ENCODE data around the gene PHF2.

PHF2 gene

GRCh38 chr9:93577975-93578682 lies 1.7 kb downstream of the PHF2 start:
- Histone ChIP-seq H3K36me3 (ENCODE audit: insufficient read depth, low read length) (no peaks in the 10 kb centered on the region), H2AFZ (ENCODE audit: low read length) (no peak overlapping the region), H3K79me2 (ENCODE audit: insufficient read depth, low read length) (peaks cover 77% of the 10 kb centered on the region), H3K4me1 (ENCODE audit: insufficient read depth, low read length, poor library complexity, severe bottlenecking) (peaks cover 57% of the 10 kb centered on the region), H3K4me3 (ENCODE audit: low read length, poor library complexity, severe bottlenecking) (peak overlapping the region; percentile 87), H3K27me3 (ENCODE audit: insufficient read depth, low read length, poor library complexity, severe bottlenecking) (no peaks in the 10 kb centered on the region), H3K9me2 (replicated peaks; ENCODE audit: low read depth, low read length) (no peaks in the 10 kb centered on the region), H4K20me1 (ENCODE audit: insufficient read depth, low read length, poor library complexity, severe bottlenecking) (peaks cover 41% of the 10 kb centered on the region), H3K9me3 (ENCODE audit: insufficient read depth, low read depth, low read length) (no peaks in the 10 kb centered on the region), H3F3A (ENCODE audit: low read depth) (no peaks in the 10 kb centered on the region), H3K4me2 (ENCODE audit: low read depth, low read length, poor library complexity, severe bottlenecking) (peak overlapping the region; percentile 90), H3K9ac (ENCODE audit: low read depth, low read length, poor library complexity, severe bottlenecking) (peak overlapping the region; percentile 86)
- TF ChIP-seq, protein P1, sequence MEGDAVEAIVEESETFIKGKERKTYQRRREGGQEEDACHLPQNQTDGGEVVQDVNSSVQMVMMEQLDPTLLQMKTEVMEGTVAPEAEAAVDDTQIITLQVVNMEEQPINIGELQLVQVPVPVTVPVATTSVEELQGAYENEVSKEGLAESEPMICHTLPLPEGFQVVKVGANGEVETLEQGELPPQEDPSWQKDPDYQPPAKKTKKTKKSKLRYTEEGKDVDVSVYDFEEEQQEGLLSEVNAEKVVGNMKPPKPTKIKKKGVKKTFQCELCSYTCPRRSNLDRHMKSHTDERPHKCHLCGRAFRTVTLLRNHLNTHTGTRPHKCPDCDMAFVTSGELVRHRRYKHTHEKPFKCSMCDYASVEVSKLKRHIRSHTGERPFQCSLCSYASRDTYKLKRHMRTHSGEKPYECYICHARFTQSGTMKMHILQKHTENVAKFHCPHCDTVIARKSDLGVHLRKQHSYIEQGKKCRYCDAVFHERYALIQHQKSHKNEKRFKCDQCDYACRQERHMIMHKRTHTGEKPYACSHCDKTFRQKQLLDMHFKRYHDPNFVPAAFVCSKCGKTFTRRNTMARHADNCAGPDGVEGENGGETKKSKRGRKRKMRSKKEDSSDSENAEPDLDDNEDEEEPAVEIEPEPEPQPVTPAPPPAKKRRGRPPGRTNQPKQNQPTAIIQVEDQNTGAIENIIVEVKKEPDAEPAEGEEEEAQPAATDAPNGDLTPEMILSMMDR (conservative IDR thresholded peaks at IDR 0.05; ENCODE audit: low read length): no peak
- no peak for TF ChIP-seq EZH2phosphoT487 (IDR thresholded peaks at IDR 0.05; ENCODE audit: borderline replicate concordance)

DNA sequence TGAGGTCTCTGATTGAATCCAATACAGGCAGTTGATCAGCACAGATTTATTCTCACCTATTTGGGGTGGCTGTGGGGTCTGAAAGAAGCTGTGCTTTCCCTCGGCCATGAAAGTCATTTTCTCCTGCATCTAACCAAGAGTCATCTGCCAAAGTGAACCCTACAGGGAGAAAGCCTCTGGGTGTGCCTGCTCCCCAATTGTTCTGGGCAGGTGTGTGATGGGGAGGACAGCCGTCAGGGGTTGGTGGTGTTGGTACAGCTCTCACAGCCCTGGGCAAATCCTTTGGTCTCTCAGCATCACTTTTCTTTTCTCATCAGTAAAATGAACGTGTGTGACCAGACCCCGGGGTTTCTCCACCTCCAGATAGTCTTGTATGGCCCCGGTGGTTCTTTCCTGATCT lies 2.5 kb downstream of the PHF2 start:
- no peak overlapping the region for H2AFZ ChIP-seq (ENCODE audit: low read length)
- H3K4me1 ChIP-seq (ENCODE audit: insufficient read depth, low read length, poor library complexity, severe bottlenecking): peaks cover 57% of the 10 kb centered on the region
- peak overlapping the region; percentile 86 for H3K9ac ChIP-seq (ENCODE audit: low read depth, low read length, poor library complexity, severe bottlenecking)
- H3K4me2 ChIP-seq (ENCODE audit: low read depth, low read length, poor library complexity, severe bottlenecking): peak overlapping the region; percentile 90
- peaks cover 41% of the 10 kb centered on the region for H4K20me1 ChIP-seq (ENCODE audit: insufficient read depth, low read length, poor library complexity, severe bottlenecking)
- no peak for TF ChIP-seq EZH2phosphoT487 (IDR thresholded peaks at IDR 0.05; ENCODE audit: borderline replicate concordance)
- TF ChIP-seq, protein P1 (conservative IDR thresholded peaks at IDR 0.05; ENCODE audit: low read length): no peak
- H3K79me2 ChIP-seq (ENCODE audit: insufficient read depth, low read length): peaks cover 82% of the 10 kb centered on the region
- H3F3A ChIP-seq (ENCODE audit: low read depth): no peaks in the 10 kb centered on the region
- no peaks in the 10 kb centered on the region for H3K9me3 ChIP-seq (ENCODE audit: insufficient read depth, low read depth, low read length)
- no peaks in the 10 kb centered on the region for H3K9me2 ChIP-seq (replicated peaks; ENCODE audit: low read depth, low read length)
- H3K27me3 ChIP-seq (ENCODE audit: insufficient read depth, low read length, poor library complexity, severe bottlenecking): no peaks in the 10 kb centered on the region
- H3K4me3 ChIP-seq (ENCODE audit: low read length, poor library complexity, severe bottlenecking): peak overlapping the region; percentile 87
- H3K36me3 ChIP-seq (ENCODE audit: insufficient read depth, low read length): no peaks in the 10 kb centered on the region

GRCh38 chr9:93579711-93580516 lies 3.5 kb downstream of the PHF2 start:
- Histone ChIP-seq H3F3A (ENCODE audit: low read depth) (no peaks in the 10 kb centered on the region), H3K4me2 (ENCODE audit: low read depth, low read length, poor library complexity, severe bottlenecking) (peak overlapping the region; percentile 90), H3K9ac (ENCODE audit: low read depth, low read length, poor library complexity, severe bottlenecking) (peak overlapping the region; percentile 12), H3K4me3 (ENCODE audit: low read length, poor library complexity, severe bottlenecking) (peak overlapping the region; percentile 87), H2AFZ (ENCODE audit: low read length) (no peak overlapping the region), H4K20me1 (ENCODE audit: insufficient read depth, low read length, poor library complexity, severe bottlenecking) (peaks cover 41% of the 10 kb centered on the region), H3K4me1 (ENCODE audit: insufficient read depth, low read length, poor library complexity, severe bottlenecking) (peaks cover 54% of the 10 kb centered on the region), H3K9me3 (ENCODE audit: insufficient read depth, low read depth, low read length) (0 out of 2 replicates have a peak, but pooled peaks cover 4% of the 10 kb centered on the region), H3K36me3 (ENCODE audit: insufficient read depth, low read length) (no peaks in the 10 kb centered on the region), H3K27me3 (ENCODE audit: insufficient read depth, low read length, poor library complexity, severe bottlenecking) (no peaks in the 10 kb centered on the region), H3K9me2 (replicated peaks; ENCODE audit: low read depth, low read length) (no peaks in the 10 kb centered on the region), H3K79me2 (ENCODE audit: insufficient read depth, low read length) (peaks cover 90% of the 10 kb centered on the region)
- TF ChIP-seq EZH2phosphoT487 (IDR thresholded peaks at IDR 0.05; ENCODE audit: borderline replicate concordance): no peak
- TF ChIP-seq, protein P1 (conservative IDR thresholded peaks at IDR 0.05; ENCODE audit: low read length): no peak
